Neural progenitor cell (in vitro differentiated cells): ENCODE data around the gene AMN. TPM values are rescaled to one million over a fixed set of nuclear protein-coding genes. Genes with fewer than 3 reads are reported as not detected.

Experiments used
- DNase-seq: peaks from one replicate; pipeline ENCODE4 v3.0.0-alpha.2; 2016; ENCODE audit warnings: low spot score
- H2AFZ ChIP-seq: fragments of 200-600 bp; sonication (generic); replicated peaks from 2 replicates; pipeline ENCODE4 v1.6.1; 2016; ENCODE audit warnings: antibody characterized with exemption
- H3F3A ChIP-seq: fragments of 200-600 bp; sonication (generic); 2 replicates; pipeline ENCODE4 v1.6.1; 2016; ENCODE audit warnings: antibody characterized with exemption, low read depth
- H3K27ac ChIP-seq: fragments of 200-600 bp; sonication (generic); 2 replicates; pipeline ENCODE4 v1.5.1; 2016; ENCODE audit warnings: mild to moderate bottlenecking
- H3K27me3 ChIP-seq: fragments of 200-600 bp; sonication (generic); 2 replicates; pipeline ENCODE4 v1.6.1; 2016; ENCODE audit warnings: mild to moderate bottlenecking, moderate library complexity
- H3K36me3 ChIP-seq: fragments of 200-600 bp; sonication (generic); 2 replicates; pipeline ENCODE4 v1.5.1; 2016
- H3K4me1 ChIP-seq: fragments of 200-600 bp; sonication (generic); 2 replicates; pipeline ENCODE4 v1.6.1; 2016; ENCODE audit warnings: mixed run types
- H3K4me2 ChIP-seq: fragments of 200-600 bp; sonication (generic); 2 replicates; pipeline ENCODE4 v1.6.1; 2016
- H3K4me3 ChIP-seq: fragments of 200-600 bp; sonication (generic); 2 replicates; pipeline ENCODE4 v1.5.1; 2016
- H3K79me2 ChIP-seq: fragments of 200-600 bp; sonication (generic); 2 replicates; pipeline ENCODE4 v1.6.1; 2016; ENCODE audit warnings: low read depth
- H3K9ac ChIP-seq: fragments of 200-600 bp; sonication (generic); 2 replicates; pipeline ENCODE4 v1.6.1; 2016
- H3K9me3 ChIP-seq: fragments of 200-600 bp; sonication (generic); 2 replicates; pipeline ENCODE4 v1.5.1; 2016; ENCODE audit warnings: low read depth
- H4K20me1 ChIP-seq: fragments of 200-600 bp; sonication (generic); 2 replicates; pipeline ENCODE4 v1.6.1; 2016; ENCODE audit warnings: low read depth
- H3K27ac Mint-ChIP-seq: 3 replicates; pipeline ENCODE4 v1.8.0; 2021; ENCODE audit warnings: mixed read lengths
- H3K27me3 Mint-ChIP-seq: 2 replicates; pipeline ENCODE4 v1.8.0; 2022; ENCODE audit warnings: low read depth, mild to moderate bottlenecking, inconsistent platforms, moderate library complexity, mixed read lengths; ENCODE audit not compliant: insufficient read depth
- H3K36me3 Mint-ChIP-seq: 3 replicates; pipeline ENCODE4 v1.8.0; 2021; ENCODE audit warnings: mixed read lengths
- H3K4me1 Mint-ChIP-seq: 3 replicates; pipeline ENCODE4 v1.8.0; 2021; ENCODE audit warnings: mixed read lengths
- H3K4me3 Mint-ChIP-seq: 3 replicates; pipeline ENCODE4 v1.8.0; 2021; ENCODE audit warnings: mild to moderate bottlenecking, moderate library complexity, mixed read lengths
- H3K9me3 Mint-ChIP-seq: 3 replicates; pipeline ENCODE4 v1.8.0; 2020; ENCODE audit warnings: mixed read lengths
- CTCF ChIP-seq: fragments of 200-600 bp; sonication (generic); IDR thresholded peaks from 2 replicates; pipeline ENCODE4 v1.5.1; 2017; ENCODE audit warnings: antibody characterized with exemption, mild to moderate bottlenecking
- EZH2 ChIP-seq: fragments of 200-600 bp; sonication (generic); IDR thresholded peaks from 2 replicates; pipeline ENCODE4 v1.6.1; 2017; ENCODE audit warnings: antibody characterized with exemption, mild to moderate bottlenecking, moderate library complexity
- EZH2phosphoT487 ChIP-seq: fragments of 200-600 bp; sonication (generic); IDR thresholded peaks from 2 replicates; pipeline ENCODE4 v1.6.1; 2017; ENCODE audit warnings: antibody characterized with exemption
- total RNA-seq: library from RNA; depleted of rRNA; stranded (reverse); fragments of >200 nt; gene quantifications from 2 replicates; pipeline ENCODE4 v1.2.3, GENCODE V29; 2015; ENCODE audit warnings: low replicate concordance

Gene AMN
- total RNA-seq, 1 donor from 2014 or later: not detected

DNA sequence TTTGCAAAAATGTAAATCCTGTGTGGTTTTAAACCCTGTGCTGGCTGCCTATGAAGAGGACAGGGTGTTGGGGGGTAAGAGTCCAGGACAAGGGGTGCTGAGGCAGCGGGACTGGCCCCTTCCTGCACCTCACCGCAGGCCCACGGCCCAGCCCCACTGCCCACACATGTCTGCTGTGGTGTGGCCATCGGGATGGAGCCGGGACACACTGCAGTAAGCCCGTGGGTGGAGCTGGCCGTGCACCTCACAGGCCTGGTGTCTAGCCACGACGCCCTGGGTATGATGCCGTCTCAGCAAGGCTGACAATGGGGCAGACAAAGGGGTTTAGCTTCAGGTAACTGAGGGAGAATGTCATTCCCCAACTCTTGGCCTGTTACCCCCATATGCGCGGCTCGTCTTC, 19.6 kb downstream of the AMN start:
- peaks cover 30% of the 10 kb centered on the region for H3K36me3 Mint-ChIP-seq

DNA sequence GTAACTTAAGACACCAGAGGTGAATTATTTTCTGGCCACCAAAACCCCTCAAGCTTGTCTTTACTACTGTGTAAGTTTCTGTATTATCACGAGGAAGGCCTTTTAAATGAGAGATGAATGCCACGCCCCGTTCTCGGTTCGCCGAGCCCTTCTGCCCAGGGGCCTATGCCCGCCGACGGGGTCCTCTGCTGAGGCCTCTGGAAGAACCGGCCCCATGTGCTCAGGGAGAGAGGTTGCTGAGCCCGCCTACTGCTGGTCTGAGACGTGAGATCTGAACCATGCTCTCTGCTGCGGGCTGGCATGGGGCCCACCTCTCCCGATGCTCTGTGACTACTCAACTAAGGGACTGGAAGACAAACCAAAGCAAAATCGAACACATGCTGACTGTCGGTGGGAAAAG, 21.0 kb downstream of the AMN start:
- H3K27me3 Mint-ChIP-seq: peaks cover 5% of the 10 kb centered on the region
- H3F3A ChIP-seq: no peaks in the 10 kb centered on the region
- H3K36me3 ChIP-seq: no peaks in the 10 kb centered on the region
- no peak for DNase-seq
- H3K9ac ChIP-seq: no peak overlapping the region
- no peak overlapping the region for H3K4me3 Mint-ChIP-seq
- no peaks in the 10 kb centered on the region for H3K79me2 ChIP-seq
- H3K36me3 Mint-ChIP-seq: peaks cover 32% of the 10 kb centered on the region
- no peak overlapping the region for H3K4me3 ChIP-seq
- no peaks in the 10 kb centered on the region for H3K4me1 ChIP-seq
- peak overlapping the region; percentile 24 for H3K27ac Mint-ChIP-seq
- no peak overlapping the region for H2AFZ ChIP-seq
- no peak overlapping the region for H3K4me2 ChIP-seq
- H4K20me1 ChIP-seq: no peaks in the 10 kb centered on the region
- H3K9me3 Mint-ChIP-seq: no peaks in the 10 kb centered on the region
- TF ChIP-seq EZH2phosphoT487 (no peak), EZH2 (no peak), CTCF (no peak)
- no peak overlapping the region for H3K27ac ChIP-seq
- no peaks in the 10 kb centered on the region for H3K27me3 ChIP-seq
- no peaks in the 10 kb centered on the region for H3K9me3 ChIP-seq
- H3K4me1 Mint-ChIP-seq: no peaks in the 10 kb centered on the region

More for the DNA sequence above, 19.6 kb downstream of the AMN start:
- TF ChIP-seq EZH2 (no peak), EZH2phosphoT487 (no peak), CTCF (no peak)
- Mint-ChIP-seq H3K27me3 (peaks cover 5% of the 10 kb centered on the region), H3K4me1 (no peaks in the 10 kb centered on the region), H3K4me3 (no peak overlapping the region), H3K27ac (no peak overlapping the region), H3K9me3 (no peaks in the 10 kb centered on the region)
- no peaks in the 10 kb centered on the region for H3K79me2 ChIP-seq
- no peak overlapping the region for H3K27ac ChIP-seq
- H3K36me3 ChIP-seq: no peaks in the 10 kb centered on the region
- H3K9ac ChIP-seq: no peak overlapping the region
- H3F3A ChIP-seq: no peaks in the 10 kb centered on the region
- DNase-seq: no peak
- no peaks in the 10 kb centered on the region for H3K4me1 ChIP-seq
- no peaks in the 10 kb centered on the region for H4K20me1 ChIP-seq
- H3K4me2 ChIP-seq: no peak overlapping the region
- no peaks in the 10 kb centered on the region for H3K9me3 ChIP-seq
- H2AFZ ChIP-seq: no peak overlapping the region
- H3K27me3 ChIP-seq: no peaks in the 10 kb centered on the region
- H3K4me3 ChIP-seq: no peak overlapping the region

- H3K9me3 Mint-ChIP-seq: no peaks in the 10 kb centered on the region
- H3K4me2 ChIP-seq: no peak overlapping the region
- H2AFZ ChIP-seq: no peak overlapping the region
- H3K4me3 ChIP-seq: no peak overlapping the region
- no peaks in the 10 kb centered on the region for H3F3A ChIP-seq
- no peak for DNase-seq
- no peak for TF ChIP-seq CTCF
- TF ChIP-seq EZH2: no peak
- no peak for TF ChIP-seq EZH2phosphoT487
- H4K20me1 ChIP-seq: no peaks in the 10 kb centered on the region
- no peaks in the 10 kb centered on the region for H3K79me2 ChIP-seq
- no peaks in the 10 kb centered on the region for H3K36me3 ChIP-seq
- no peaks in the 10 kb centered on the region for H3K27me3 ChIP-seq
- no peak overlapping the region for H3K27ac Mint-ChIP-seq
- H3K9me3 ChIP-seq: no peaks in the 10 kb centered on the region
- no peak overlapping the region for H3K4me3 Mint-ChIP-seq
- peaks cover 5% of the 10 kb centered on the region for H3K27me3 Mint-ChIP-seq
- no peaks in the 10 kb centered on the region for H3K4me1 Mint-ChIP-seq
- peaks cover 32% of the 10 kb centered on the region for H3K36me3 Mint-ChIP-seq
- H3K9ac ChIP-seq: no peak overlapping the region
- H3K27ac ChIP-seq: no peak overlapping the region
- H3K4me1 ChIP-seq: no peaks in the 10 kb centered on the region
These were observed 21.5 kb downstream of the AMN start for GRCh38 chr14:102943979-102944378.
